CD4-positive, alpha-beta T cell treated with Interleukin-4 for 1 hour (primary cell): Measurements from ENCODE around the gene MINDY3.
"Not testable (repeated sequence)": the region's sequence is repeated elsewhere in the genome, so short reads cannot be mapped to it uniquely, and the experiment has no call there.

Experiments used
- DNase-seq, 2 donors: peaks; one replicate each; pipeline ENCODE4 v3.0.0-alpha.2; 2020 to 2022

Gene MINDY3

GRCh38 chr10:15859906-15860691 is at the start of gene MINDY3:
Gene MINDY3, minus strand, starts transcription at chr10:15860507. Its CDS starts 208 bp downstream, at chr10:15860299.
- DNase-seq: peak; percentile 86 to 87

- DNase-seq: no peak
Observed at GRCh38 chr10:15901889-15902288, 41.6 kb upstream of the MINDY3 start.

- no peak for DNase-seq
Observed at GRCh38 chr10:15898046-15898445, 37.7 kb upstream of the MINDY3 start.

- no peak for DNase-seq
Observed at GRCh38 chr10:15897287-15897686, 37.0 kb upstream of the MINDY3 start.

GRCh38 chr10:15896654-15897053 is 36.3 kb upstream of the MINDY3 start:
- DNase-seq: no peak

GRCh38 chr10:15884447-15884846 is 24.1 kb upstream of the MINDY3 start:
- no peak for DNase-seq

- DNase-seq: no peak
Observed at GRCh38 chr10:15881542-15881941, 21.2 kb upstream of the MINDY3 start.

GRCh38 chr10:15879663-15880062 is 19.4 kb upstream of the MINDY3 start:
- DNase-seq: no peak

GRCh38 chr10:15879058-15879457 is 18.8 kb upstream of the MINDY3 start:
- DNase-seq: peak in 1 of 2 donors; percentile 50

GRCh38 chr10:15877836-15878576 is 17.7 kb upstream of the MINDY3 start:
- no peak for DNase-seq

- DNase-seq: not testable (repeated sequence)
Observed at GRCh38 chr10:15876274-15876673, 16.0 kb upstream of the MINDY3 start.

- not testable (repeated sequence) for DNase-seq
Observed at GRCh38 chr10:15872645-15873044, 12.3 kb upstream of the MINDY3 start.

- no peak for DNase-seq
Observed at GRCh38 chr10:15871823-15872222, 11.5 kb upstream of the MINDY3 start.

- no peak for DNase-seq
Observed at GRCh38 chr10:15869935-15870334, 9.6 kb upstream of the MINDY3 start.

- DNase-seq: no peak
Observed at GRCh38 chr10:15868006-15868405, 7.7 kb upstream of the MINDY3 start.

- DNase-seq: no peak
Observed at GRCh38 chr10:15865304-15865703, 5.0 kb upstream of the MINDY3 start.

- no peak for DNase-seq
Observed at GRCh38 chr10:15864419-15864818, 4.1 kb upstream of the MINDY3 start.

GRCh38 chr10:15863733-15864132 is 3.4 kb upstream of the MINDY3 start:
- no peak for DNase-seq

GRCh38 chr10:15863323-15863722 is 3.0 kb upstream of the MINDY3 start:
- DNase-seq: no peak

GRCh38 chr10:15860692-15861201 is 440 bp upstream of the MINDY3 start:
- no peak for DNase-seq

- DNase-seq: no peak
Observed at GRCh38 chr10:15859509-15859905, 800 bp downstream of the MINDY3 start.

- no peak for DNase-seq
Observed at GRCh38 chr10:15858861-15859281, 1.4 kb downstream of the MINDY3 start.

- no peak for DNase-seq
Observed at GRCh38 chr10:15857107-15857575, 3.2 kb downstream of the MINDY3 start.
